NCI-H2196 treated with DMSO at 0.1 percent for 48 hours (cell line): ENCODE data around the gene RAD50.
"Not testable (repeated sequence)": the region's sequence is repeated elsewhere in the genome, so short reads cannot be mapped to it uniquely, and the experiment has no call there.

Experiments
- DNase-seq: peaks from one replicate; lab custom pipeline; 2025; ENCODE audit not compliant: unreplicated experiment; lab: John Stamatoyannopoulos, UW

RAD50 gene

GRCh38 chr5:132557478-132558172, 848 bp downstream of the RAD50 start:
- no peak for DNase-seq

- no peak for DNase-seq
These were observed 2.7 kb downstream of the RAD50 start for GRCh38 chr5:132559383-132560060.

DNA sequence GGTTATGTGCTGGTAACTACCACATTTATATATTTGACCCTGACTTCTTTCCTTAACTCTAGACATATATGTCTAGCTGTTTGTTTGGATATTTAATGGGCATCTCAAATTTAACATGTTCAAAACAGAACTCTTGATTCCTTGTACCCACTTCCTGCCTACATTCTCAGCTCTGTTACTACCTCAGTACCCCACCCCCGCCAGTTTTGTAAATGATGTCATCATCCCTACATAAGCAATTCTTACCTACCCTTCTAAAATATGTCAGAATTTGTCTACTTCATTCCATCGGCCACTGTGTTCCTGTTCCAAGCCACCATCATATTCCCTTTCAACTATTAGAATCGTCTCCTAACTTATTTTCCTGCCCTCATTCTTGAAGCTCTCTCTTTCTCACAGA, 4.8 kb downstream of the RAD50 start:
- no peak for DNase-seq

DNA sequence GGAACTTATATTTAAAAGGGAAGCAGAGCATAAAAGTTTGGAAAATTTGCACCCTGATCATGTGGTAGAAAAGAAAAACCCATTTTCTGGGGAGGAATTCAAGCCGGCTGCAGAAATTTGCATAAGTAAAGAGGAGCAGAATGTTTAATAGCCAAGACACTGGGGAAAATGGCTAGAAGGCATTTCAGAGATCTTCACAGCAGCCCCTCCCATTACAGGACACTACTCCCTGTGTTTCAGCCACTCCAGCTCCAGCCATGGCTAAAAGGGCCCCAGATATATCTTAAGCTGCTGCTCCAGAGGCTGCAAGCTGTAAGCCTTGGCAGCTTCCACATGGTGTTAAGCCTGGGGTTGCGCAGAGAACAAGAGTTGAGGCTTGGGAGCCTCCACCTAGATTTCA, 7.8 kb downstream of the RAD50 start:
- not testable (repeated sequence) for DNase-seq

DNA sequence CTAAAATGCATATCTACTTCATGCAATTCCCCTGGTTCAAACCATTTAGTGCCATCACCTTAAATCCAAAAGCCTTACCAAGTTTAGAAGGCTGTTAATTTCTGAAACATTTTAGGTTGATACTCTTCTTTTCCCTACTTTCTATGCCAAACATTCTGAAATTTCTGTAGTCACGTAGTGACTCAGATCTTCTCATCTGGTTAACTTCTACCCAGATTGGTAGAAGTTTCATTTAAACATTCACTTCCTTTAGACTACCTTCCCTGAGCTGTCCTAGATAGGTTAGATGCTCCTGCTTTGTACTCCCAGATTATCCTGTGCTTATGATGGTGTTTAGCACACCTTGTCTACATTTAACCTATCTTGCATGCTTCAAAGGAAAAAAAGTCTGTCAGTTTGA, 9.9 kb downstream of the RAD50 start:
- no peak for DNase-seq

GRCh38 chr5:132576123-132576522, 19.3 kb downstream of the RAD50 start:
- DNase-seq: no peak

DNA sequence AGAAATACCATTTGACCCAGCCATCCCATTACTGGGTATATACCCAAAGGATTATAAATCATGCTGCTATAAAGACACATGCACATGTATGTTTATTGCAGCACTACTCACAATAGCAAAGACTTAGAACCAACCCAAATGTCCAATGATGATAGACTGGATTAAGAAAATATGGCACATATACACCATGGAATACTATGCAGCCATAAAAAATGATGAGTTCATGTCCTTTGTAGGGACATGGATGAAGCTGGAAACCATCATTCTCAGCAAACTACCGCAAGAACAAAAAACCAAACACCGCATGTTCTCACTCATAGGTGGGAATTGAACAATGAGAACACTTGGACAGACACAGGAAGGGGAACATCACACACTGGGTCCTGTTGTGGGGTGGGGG, 27.8 kb downstream of the RAD50 start:
- not testable (repeated sequence) for DNase-seq

DNA sequence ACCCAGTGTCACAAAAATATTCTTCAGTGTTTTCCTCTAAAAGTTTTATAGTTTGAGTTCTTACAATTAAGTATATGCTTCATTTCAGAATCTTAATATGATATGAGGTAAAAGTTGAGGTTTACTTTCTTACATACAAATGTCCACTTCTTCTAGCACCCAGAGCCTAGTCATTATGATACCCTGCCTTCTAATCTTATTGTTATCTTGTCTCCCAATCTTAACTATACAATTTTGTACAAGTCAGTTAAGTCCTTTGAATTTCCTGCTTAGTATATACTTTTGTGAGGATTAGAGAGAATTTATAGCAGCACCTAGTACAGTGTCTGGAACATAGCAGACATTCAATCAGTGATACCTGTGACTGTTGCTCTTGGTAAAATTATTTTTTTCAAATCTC, 29.3 kb downstream of the RAD50 start:
- no peak for DNase-seq

DNA sequence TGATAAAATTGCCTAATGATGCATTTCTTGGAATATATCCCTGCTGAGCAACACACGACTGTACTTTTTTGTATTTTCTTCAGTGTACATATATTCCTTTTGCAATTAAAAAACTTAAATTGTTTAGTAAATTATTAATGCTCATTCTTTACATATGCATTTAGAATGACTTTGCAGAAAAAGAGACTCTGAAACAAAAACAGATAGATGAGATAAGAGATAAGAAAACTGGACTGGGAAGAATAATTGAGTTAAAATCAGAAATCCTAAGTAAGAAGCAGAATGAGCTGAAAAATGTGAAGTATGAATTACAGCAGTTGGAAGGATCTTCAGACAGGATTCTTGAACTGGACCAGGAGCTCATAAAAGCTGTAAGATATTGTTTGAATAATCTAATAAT, 32.7 kb downstream of the RAD50 start:
- no peak for DNase-seq

DNA sequence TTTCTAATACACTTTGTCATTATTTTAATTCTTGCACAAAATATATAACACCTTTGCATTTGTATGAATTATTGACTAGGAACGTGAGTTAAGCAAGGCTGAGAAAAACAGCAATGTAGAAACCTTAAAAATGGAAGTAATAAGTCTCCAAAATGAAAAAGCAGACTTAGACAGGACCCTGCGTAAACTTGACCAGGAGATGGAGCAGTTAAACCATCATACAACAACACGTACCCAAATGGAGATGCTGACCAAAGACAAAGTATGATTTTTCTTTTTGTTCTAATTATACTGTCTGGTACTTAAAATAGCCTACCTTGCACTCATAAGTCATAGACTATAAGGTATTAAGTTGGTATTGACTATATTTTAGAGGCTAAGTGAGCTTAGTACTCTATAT, 34.4 kb downstream of the RAD50 start:
- no peak for DNase-seq

DNA sequence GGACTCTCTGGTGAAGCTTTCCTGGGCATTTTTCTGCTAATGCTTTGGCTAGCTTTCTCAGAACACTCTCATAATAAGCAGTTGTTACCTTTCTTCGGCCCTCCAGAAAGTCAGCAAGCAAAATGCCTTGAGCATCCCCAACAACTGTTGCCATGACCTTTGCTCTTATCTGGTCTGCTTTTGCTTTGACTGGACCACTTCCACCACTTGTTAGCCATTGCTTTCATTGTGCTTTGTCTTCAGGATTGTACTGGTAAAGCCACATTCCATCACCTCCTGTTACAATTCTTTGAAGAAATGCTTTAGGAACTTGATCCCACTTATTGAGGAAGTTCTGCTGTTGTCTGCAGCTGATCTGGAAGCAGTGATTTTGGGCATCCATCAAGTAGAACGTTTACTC, 35.7 kb downstream of the RAD50 start:
- no peak for DNase-seq

DNA sequence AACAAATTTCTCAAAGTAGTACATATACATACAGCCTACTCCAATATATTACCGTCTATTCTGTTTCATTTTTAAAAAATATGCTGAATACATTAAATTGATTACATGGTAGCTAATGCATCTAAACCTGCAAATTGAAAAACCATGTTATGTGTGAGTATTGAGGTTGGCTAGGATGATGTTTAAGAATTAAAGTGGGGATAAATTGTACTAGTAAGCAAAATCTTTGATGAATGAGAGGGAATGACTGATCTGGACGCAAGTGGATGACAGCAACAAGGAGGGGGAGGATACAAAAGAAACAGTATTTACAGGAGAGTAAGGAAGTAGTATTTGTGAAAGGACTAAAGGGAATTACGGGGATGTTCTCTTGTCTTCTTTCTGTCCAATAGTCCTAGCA, 37.4 kb downstream of the RAD50 start:
- no peak for DNase-seq

GRCh38 chr5:132595624-132596023, 38.8 kb downstream of the RAD50 start:
- DNase-seq: no peak

DNA sequence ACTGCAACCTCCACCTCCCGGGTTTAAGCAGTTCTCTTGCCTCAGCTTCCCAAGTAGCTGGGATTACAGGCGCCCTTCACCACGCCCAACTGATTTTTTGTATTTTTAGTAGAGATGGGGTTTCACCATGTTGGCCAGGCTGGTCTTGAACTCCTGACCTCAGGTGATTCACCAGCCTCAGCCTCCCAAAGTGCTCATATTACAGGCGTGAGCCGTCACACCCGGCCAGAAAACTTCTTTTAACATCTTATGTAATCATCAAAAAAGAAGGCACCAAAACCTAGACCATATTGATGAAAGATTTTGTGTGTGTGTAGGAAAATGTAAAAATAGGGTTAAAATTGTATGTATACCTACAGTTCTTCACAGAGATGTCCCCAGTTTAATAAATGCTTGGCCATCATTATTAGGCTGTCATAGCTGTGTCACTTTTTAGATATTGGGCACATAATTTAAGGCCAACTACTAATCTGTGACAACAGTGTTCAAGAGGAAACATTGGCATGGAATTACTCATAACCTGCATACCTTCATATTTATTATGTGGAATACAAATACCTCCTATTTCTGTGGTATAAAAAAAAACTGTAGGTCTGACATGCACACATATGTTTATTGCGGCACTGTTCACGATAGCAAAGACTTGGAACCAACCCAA, 44.4 kb downstream of the RAD50 start:
- DNase-seq: no peak

GRCh38 chr5:132607095-132607494, 50.3 kb downstream of the RAD50 start:
- DNase-seq: no peak

- no peak for DNase-seq
These were observed 51.3 kb downstream of the RAD50 start for GRCh38 chr5:132608107-132608506.

DNA sequence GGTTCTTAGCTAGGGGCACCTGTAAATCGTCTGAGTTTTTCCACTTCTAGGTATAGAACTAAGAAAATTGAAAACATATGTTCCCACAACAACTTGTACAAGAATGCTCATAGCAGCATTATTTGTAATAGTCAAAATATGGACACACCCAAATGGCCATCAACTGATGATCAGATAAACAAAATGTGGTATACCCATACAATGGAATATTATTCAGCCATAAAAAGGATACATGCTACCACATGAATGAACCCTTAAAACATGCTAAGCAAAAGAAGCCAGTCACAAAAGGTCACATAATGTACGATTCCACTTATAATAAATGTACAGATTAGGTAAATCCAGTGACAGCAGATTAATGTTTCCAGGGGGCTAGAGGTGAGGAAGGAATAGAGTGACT, 55.2 kb downstream of the RAD50 start:
- no peak for DNase-seq

DNA sequence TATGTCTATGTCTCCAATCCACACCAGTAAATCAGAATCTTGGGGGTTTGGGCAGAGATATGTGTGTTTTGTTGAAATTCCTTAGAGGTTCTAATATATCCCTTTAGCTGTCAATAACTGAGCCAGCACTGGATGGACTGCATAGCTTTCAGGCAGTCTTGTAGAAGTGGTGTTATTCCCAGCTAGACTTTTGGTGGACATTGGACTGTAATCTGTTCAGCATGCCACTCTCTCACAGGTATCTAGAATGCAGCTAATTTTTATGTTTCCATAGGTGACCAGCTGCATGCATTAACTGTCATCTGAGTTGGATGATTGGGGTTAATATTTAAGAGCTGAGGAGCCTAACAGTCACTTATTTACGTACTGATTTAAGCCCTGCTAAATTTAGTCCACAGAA, 56.1 kb downstream of the RAD50 start:
- DNase-seq: no peak

- no peak for DNase-seq
These were observed 64.9 kb downstream of the RAD50 start for GRCh38 chr5:132621699-132622098.

DNA sequence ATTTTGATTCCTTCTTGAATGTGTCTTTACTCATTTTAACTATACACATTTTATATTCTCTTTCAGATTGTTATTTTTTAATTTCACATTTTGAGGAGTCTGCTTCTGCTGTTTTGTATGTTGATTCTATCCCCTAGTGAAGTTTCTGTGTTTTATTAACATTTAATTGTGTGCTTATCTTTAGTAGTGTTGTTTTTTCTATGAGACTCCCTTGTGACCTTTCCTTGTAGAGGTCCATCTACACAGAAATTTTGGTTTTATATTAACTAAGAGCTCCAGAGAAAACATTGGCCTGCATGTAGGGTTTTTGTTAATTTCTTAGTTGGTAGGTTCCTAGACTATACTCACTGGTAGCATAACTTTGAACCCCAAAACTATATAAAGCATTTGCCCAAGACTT, 65.8 kb downstream of the RAD50 start:
- no peak for DNase-seq

GRCh38 chr5:132627470-132627869, 70.7 kb downstream of the RAD50 start:
- no peak for DNase-seq

GRCh38 chr5:132628814-132629213, 72.0 kb downstream of the RAD50 start:
- no peak for DNase-seq
